ENCODE measurements around the gene WDR62.

Gene WDR62

GRCh38 chr19:36142046-36142445 is 87.3 kb downstream of the WDR62 start:
- DNase-seq (ENCODE audit: low read depth) = no peak

- DNase-seq (ENCODE audit: low read depth) = no peak
Observed at GRCh38 chr19:36142496-36142895, 87.8 kb downstream of the WDR62 start.

DNA sequence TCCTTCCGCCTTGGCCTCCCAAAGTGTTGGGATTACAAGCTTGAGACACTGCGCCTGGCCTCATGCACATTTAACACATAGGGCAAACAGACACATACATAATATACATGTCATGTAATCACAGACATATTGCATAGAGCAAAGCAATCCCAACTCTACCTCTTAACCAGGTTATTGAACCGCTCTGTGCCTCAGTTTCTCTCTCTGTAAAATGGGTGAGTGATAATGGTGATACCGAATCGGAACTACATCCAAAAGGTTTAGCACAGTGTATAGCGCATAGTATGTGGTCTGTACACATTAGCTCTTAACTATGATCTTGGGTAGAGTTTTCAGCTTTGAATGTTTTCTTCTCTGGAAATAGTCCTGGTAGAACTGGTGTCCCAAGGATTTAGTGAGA is 89.9 kb downstream of the WDR62 start:
- no peak for DNase-seq (ENCODE audit: low read depth)

- DNase-seq (ENCODE audit: low read depth) = no peak
Observed at GRCh38 chr19:36149673-36150406, 95.1 kb downstream of the WDR62 start.

- no peak for DNase-seq (ENCODE audit: low read depth)
Observed at GRCh38 chr19:36150586-36150985, 95.9 kb downstream of the WDR62 start.

GRCh38 chr19:36151144-36152018 is 96.7 kb downstream of the WDR62 start:
- DNase-seq (ENCODE audit: low read depth) = no peak

- no peak for DNase-seq (ENCODE audit: low read depth)
Observed at GRCh38 chr19:36152019-36152351, 97.3 kb downstream of the WDR62 start.

DNA sequence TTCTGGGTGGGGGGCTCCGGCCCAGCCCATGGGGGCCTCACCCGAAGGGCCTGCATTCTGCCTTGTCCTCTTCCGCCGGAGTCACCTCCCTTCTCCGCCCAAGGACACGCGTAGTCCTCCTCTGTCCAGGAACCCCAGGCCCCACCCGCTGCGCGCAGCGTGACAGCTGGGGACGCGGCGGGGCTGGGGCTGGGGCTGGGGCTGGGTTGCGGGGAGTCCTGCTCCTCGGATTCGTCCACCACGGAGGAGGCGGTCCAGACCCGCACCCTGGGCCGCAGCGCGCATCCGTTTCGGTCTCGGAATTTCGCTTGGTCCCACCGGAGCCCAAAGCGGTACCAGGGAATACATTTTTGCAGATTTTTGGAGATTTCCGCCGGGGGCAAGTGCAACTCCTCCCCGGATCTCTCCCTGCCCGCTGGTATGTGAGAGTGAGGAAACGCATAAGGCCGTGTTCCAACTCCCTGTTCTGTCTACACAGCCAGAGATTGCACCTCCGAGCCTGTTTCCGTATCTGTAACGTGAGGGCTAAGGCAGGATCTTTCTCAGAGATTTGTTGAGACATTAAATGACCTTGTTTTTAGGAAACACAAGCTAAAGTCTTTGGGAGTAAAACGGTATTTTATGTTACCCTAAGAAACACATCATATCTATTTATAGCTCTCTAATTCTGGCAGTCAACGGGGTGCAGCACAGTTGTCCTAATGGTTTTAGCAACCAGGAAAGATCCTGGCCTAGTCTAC is 97.8 kb downstream of the WDR62 start, which contains the start of gene COX7A1:
Gene COX7A1, minus strand, starts transcription at position 96 of the 740 bp plus-strand sequence. Its CDS starts 40 bp downstream, at position 56.
- DNase-seq (ENCODE audit: low read depth) = no peak

GRCh38 chr19:36153126-36153525 is 98.4 kb downstream of the WDR62 start:
- DNase-seq (ENCODE audit: low read depth) = no peak

All from stimulated activated CD8-positive, alpha-beta memory T cell treated with anti-CD3 and anti-CD28 coated beads, Interleukin-7, amount 100 ng/mL, for 24 hours (primary cell).